ENCODE measurements around the gene DRC1.

GRCh38 chr2:26421961-26422360 is 20.2 kb downstream of the DRC1 start:
- no peak for TF ChIP-seq EZH2 (IDR thresholded peaks at IDR 0.05)
- TF ChIP-seq POLR2AphosphoS5 (IDR thresholded peaks at IDR 0.05; ENCODE audit: borderline replicate concordance, low read depth, low read length): no peak

All from SK-N-MC (cell line).